Measurements from ENCODE around the gene MPG.
"Not testable (repeated sequence)": the region's sequence is repeated elsewhere in the genome, so short reads cannot be mapped to it uniquely, and the experiment has no call there.

MPG gene

GRCh38 chr16:120756-121155 is 42.7 kb downstream of the MPG start:
- TF ChIP-seq CTCF (IDR thresholded peaks at IDR 0.05; ENCODE audit: control insufficient read depth, insufficient read depth, low read depth, low read length, missing control alignments), result no peak
- DNase-seq (ENCODE audit: low read depth), result no peak
- no peak overlapping the region for H3K4me3 ChIP-seq (ENCODE audit: control insufficient read depth, low read depth, low read length)

- no peak for DNase-seq (ENCODE audit: low read depth)
- no peak overlapping the region for H3K4me3 ChIP-seq (ENCODE audit: control insufficient read depth, low read depth, low read length)
- TF ChIP-seq CTCF (IDR thresholded peaks at IDR 0.05; ENCODE audit: control insufficient read depth, insufficient read depth, low read depth, low read length, missing control alignments), result no peak
Observed at GRCh38 chr16:122361-122760, 44.3 kb downstream of the MPG start.

- H3K4me3 ChIP-seq (ENCODE audit: control insufficient read depth, low read depth, low read length); DNase-seq (ENCODE audit: low read depth): not testable (repeated sequence)
Observed at GRCh38 chr16:123558-124350, 45.7 kb downstream of the MPG start.

GRCh38 chr16:125011-125410 is 47.0 kb downstream of the MPG start:
- no peak for TF ChIP-seq CTCF (IDR thresholded peaks at IDR 0.05; ENCODE audit: control insufficient read depth, insufficient read depth, low read depth, low read length, missing control alignments)
- DNase-seq (ENCODE audit: low read depth), result no peak
- no peak overlapping the region for H3K4me3 ChIP-seq (ENCODE audit: control insufficient read depth, low read depth, low read length)

- DNase-seq (ENCODE audit: low read depth), result no peak
- TF ChIP-seq CTCF (IDR thresholded peaks at IDR 0.05; ENCODE audit: control insufficient read depth, insufficient read depth, low read depth, low read length, missing control alignments), result no peak
- no peak overlapping the region for H3K4me3 ChIP-seq (ENCODE audit: control insufficient read depth, low read depth, low read length)
Observed at GRCh38 chr16:129075-129474, 51.0 kb downstream of the MPG start.

- no peak for TF ChIP-seq CTCF (IDR thresholded peaks at IDR 0.05; ENCODE audit: control insufficient read depth, insufficient read depth, low read depth, low read length, missing control alignments)
- DNase-seq (ENCODE audit: low read depth), result no peak
- H3K4me3 ChIP-seq (ENCODE audit: control insufficient read depth, low read depth, low read length), result no peak overlapping the region
Observed at GRCh38 chr16:130533-131173, 52.6 kb downstream of the MPG start.

- H3K4me3 ChIP-seq (ENCODE audit: control insufficient read depth, low read depth, low read length), result no peak overlapping the region
- no peak for TF ChIP-seq CTCF (IDR thresholded peaks at IDR 0.05; ENCODE audit: control insufficient read depth, insufficient read depth, low read depth, low read length, missing control alignments)
- no peak for DNase-seq (ENCODE audit: low read depth)
Observed at GRCh38 chr16:132120-132519, 54.1 kb downstream of the MPG start.

Data from AG09309 (cell line).